Ecto neural progenitor cell (in vitro differentiated cells): ENCODE measurements around the gene LRR1.
A peak's percentile ranks its signal among the peaks of the same experiment; 100 is the strongest.
"Not testable (repeated sequence)": the region's sequence is repeated elsewhere in the genome, so short reads cannot be mapped to it uniquely, and the experiment has no call there.

ENCODE experiments used
- DNase-seq: peaks from one replicate; pipeline ENCODE4 v3.0.0-alpha.2; 2018; ENCODE audit warnings: low spot score

LRR1 gene

DNA sequence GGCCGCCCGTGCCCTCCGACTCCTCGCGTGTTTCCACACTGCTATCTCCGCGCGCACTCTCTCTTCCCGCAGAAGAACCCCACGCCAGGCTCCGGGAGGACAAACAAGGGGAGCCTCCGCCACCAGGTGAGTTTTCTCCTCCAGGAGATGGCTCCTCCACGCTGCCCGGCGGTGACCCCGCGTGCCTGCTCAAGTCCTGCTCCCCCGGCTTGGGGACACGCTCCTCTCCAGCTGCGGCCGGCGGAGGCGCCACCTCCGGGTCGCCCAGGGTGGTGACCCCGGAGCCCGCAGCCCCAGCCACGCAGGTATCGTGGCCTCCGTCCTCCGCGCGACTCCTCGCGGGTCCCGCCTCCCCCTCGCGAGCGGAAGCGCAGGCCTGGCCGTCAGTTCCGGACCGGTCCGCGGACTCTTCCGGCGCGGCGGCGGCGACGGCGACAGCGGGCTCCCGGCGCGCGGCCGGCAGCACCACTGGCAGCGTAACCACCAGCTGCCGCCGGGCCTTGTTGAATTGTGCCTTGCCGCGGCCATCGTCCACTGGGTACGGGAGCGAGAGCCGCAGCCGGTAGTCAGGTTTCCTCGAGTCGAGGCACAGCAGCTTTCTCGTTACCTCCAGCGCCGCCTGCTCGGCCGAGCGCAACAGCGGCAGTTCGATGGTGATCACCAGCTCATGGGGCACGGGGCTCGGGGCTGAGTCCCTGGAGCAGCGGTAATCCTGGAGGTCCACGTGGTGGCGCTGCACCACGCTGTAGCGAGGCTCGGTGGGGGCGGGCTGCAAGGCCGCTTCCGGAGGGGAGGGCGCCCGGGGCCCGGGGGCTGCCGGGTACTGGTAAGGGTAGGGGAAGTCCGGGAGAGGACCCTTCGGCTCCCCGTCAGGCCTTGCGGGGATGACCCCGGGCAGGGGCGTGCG is 35.2 kb downstream of the LRR1 start:
- DNase-seq, result peak; percentile 97

- DNase-seq, result peak; percentile 83
Observed at GRCh38 chr14:49634547-49635334, 36.0 kb downstream of the LRR1 start, which contains the start of gene DNAAF2. Gene DNAAF2, minus strand, starts transcription at chr14:49635244. Its CDS starts 95 bp downstream, at chr14:49635149.

DNA sequence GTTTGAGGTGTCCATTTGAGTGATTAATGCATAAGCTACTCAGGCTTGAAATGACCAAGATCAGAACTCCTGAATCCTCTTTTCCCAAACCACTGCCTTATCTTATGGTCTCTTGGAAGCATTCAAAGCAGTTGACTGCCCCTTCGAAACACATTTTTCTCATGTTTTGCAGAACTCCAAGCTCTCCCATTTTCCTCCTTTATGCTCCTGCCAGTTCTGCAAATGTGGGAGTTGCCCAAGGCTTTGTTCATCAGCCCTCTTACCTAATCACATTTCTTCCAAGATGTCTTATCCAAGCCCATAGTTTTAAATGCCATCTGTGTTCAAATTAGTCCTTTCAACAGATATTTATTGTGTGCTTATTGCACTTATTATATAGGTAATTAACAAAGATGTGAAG is 38.1 kb downstream of the LRR1 start:
- DNase-seq, result no peak

GRCh38 chr14:49637534-49638078 is 38.9 kb downstream of the LRR1 start:
- DNase-seq, result no peak

DNA sequence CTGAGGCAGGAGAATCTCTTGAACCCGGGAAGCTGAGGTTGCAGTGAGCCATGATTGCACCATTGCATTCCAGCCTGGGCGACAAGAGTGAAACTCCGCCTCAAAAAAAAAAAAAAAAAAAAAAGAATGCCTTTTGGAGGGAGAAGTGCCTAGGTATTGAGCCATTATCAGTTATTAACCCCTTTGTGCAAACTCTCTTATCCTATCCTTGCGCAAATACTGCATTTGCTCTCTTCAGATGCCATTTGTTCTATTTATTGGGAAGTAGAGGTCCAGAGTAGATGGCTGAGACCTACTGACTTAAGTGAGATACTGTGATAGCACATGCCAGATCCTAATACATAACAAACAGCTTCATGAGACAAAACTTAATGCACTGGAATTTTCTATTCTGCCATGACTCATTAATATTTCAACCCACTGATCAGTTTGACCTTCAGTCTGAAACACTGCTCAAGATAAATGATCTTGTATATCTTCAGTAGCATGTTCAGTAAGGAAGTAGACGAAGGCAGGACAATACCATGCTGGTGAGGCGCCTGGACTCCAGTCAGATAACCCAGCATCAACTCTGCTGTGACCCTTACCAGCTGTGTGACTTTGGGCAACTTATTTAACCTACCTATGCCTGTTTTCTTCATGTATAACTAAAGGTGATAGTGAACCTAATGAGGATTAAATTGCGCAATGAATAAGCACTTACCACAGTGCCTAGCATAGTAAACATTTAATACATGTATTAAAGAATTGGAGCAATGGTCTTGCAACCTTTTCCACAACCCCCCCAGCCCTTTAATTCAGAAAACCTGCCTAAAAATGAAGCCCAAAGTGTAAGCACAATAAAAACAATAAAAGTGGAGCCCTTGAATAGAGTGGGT is 42.0 kb downstream of the LRR1 start:
- no peak for DNase-seq

DNA sequence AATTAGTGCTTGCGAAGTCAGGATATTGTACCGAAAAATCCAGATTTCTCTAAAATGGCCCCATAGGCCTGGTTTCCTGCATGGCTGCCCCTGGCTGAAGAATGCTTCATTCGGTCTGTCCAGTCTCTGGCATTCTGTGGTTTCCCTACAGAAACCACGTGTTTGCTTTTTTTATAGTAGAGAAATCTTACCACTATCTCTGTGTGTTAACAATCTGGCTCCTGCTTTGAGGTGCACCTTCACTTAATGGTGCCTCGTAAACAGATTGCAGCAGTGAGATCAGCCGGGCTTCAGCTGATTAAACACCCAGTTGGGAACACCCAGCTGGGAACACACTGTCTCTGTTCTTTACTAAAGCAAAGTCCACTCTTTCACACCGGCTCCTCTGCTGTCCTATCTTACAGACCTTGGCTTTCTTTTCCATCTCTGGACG is 43.0 kb downstream of the LRR1 start:
- DNase-seq, result no peak

DNA sequence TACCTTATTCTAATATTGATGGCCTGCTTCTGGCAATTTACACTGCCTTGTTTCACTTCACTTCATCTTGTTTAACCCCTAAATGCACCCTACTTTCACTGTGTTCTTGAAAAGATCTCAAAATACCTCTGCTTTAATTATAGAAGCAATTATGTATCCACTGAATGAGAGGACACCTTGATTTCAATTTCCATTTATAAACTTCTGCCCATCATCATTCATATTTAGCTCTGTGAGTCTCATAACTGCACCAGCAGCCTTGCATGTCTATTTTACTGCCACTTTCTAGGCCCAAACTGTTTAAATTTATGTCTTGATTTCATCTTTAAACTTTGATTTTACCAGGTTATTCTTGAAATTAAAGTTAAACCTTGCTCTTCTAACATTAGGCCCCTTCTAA is 43.4 kb downstream of the LRR1 start:
- DNase-seq, result no peak

DNA sequence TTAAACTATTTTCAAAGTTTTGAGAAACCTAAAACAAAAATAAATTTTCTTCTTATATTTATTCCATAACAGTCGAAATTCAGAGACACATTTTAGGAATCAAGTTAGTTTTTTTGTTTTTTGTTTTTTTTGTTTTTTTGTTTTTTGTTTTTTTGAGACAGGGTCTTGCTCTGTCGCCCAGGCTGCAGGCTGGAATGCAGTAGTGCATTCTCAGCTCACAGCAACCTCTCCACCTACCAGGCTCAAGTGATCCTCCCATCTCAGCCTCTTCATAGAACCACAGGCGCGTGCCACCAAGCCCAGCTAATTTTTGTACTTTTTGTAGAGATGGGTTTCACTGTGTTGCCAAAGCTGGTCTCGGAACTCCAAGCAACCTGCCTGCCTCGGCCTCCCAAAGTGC is 54.8 kb downstream of the LRR1 start:
- DNase-seq, result no peak

GRCh38 chr14:49654511-49654910 is 55.8 kb downstream of the LRR1 start:
- no peak for DNase-seq

GRCh38 chr14:49657500-49657899 is 58.8 kb downstream of the LRR1 start:
- not testable (repeated sequence) for DNase-seq

- no peak for DNase-seq
Observed at GRCh38 chr14:49659526-49660455, 61.1 kb downstream of the LRR1 start.
